Measurements from ENCODE around the gene RBMS3.
"Not testable (repeated sequence)": the region's sequence is repeated elsewhere in the genome, so short reads cannot be mapped to it uniquely, and the experiment has no call there.

RBMS3 gene

DNA sequence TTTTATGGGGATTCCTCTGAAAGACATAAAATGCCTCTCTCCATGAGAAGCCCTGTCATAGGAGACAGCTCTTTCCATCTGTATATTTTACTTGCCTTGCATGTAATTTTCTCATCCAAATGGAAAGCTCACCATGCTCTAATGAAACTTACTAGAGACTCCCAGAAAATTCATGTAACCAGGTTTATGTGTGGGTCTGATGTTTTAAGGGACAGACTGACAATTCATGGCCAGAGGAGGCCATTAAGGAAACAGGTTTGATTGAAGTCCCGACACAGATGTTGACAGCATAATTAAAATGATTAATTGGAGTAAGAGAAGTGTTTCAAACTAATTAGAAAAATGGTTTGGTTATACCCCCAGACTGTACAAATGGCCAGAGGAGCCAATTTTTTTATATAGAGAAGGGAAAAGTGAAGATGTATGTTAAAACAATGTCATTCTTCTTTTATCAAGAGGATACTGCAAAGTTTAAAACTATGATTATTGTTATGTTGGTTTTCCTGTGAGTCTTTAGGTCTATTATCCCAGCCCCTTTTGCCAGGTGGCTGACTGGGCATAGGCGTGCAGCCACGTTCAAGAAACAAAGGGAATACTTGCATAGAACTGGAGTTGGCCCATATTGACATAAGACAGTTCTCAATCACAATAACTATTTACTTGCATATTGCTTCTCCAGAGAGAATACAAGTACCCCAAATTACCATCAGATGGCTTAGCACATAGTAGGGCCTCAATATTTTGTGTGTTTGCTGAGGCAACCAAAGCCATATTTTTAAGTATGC, 64.8 kb downstream of the RBMS3 start:
- DNase-seq: no peak

DNA sequence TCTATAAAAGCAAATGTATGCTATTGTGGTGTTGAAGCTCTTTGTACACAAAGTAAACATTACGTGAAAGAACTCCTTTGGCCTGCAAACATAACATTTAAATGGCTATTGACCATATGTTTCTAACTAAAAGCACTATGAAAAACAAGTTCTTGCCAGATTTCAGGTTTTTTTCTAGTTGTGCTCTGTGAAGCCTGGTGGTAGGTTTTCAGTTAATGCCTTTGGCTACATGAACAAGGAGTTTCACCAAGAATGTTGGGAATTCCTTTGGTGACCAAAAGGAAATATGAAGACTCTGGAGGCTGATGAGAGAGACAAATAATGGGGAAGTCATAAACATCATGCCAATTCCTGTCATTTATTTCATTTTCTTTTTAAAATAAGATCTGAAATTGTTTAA, 66.0 kb downstream of the RBMS3 start:
- DNase-seq: no peak

DNA sequence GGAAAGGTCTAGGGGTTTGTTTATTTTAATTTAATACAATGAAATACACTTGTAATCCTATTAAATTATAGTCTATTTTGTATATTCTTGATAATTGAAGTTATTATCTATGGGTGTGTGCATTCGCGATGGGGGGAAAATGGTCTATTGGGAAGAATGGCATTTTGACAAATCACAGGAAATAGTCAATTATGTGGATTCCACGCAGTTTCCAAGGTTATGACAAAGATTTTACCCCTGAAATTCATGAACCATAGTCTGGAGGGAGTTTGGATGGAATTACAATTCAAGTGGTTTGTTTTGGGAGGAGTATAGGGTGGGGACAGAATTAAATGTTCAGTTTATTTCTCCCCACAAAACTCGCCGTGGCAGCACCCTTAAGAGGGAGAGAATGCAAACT, 66.5 kb downstream of the RBMS3 start:
- DNase-seq: no peak

DNA sequence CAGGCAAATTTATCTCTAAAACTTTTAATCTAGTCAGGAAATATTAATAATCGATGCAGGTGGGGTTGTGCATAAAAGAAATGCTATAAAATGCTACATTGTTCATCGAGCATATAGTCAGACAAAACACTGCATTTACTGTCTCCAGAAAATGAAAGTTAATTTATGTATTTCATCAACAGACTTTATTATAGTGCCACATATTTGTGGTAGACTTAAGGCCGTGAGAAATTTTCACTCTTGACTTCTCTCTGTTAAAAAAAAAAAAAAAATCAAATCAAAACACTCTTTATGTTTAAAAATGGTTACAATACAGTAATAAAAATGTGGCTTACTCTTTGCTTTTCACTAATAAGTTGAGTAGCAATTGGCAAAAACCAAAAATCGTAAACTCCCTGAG, 67.4 kb downstream of the RBMS3 start:
- DNase-seq: no peak

DNA sequence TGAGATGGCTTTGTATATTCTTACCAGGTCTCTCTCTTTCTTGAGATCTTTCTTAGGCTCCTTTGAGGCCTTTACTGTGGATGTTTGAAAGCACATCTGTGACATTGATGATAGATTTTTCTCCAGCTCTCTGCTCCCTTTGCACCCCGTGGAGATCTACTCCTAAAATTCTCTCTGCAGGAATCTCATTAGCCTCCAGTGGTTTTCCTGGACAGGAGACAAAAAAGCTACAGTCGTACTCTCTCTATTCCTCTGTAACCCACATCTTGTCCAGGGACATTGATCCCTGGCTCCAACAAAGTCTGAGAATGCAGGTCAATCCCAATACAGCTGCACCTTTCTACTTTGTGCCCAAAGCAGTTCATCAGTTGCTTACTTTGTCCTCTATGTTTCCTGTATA, 68.2 kb downstream of the RBMS3 start:
- no peak for DNase-seq

DNA sequence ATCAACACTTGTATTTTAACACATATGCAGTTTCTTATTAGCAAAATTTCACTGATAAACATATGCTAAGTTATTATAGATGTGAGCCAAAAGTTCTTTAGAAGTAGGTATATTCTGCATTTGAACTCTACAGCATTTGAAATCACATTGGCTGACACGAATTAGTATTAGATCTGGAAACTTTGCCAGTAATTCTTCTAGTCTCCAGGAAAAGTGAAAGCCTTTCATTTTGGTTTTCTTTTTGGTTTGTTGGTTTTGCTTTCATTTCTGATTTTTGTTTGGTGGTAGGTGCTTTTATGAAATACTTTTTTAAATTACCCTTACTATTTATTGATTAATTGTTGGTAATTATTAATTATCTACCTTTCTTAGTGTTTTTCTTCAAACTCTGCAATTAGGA, 72.9 kb downstream of the RBMS3 start:
- DNase-seq: no peak

DNA sequence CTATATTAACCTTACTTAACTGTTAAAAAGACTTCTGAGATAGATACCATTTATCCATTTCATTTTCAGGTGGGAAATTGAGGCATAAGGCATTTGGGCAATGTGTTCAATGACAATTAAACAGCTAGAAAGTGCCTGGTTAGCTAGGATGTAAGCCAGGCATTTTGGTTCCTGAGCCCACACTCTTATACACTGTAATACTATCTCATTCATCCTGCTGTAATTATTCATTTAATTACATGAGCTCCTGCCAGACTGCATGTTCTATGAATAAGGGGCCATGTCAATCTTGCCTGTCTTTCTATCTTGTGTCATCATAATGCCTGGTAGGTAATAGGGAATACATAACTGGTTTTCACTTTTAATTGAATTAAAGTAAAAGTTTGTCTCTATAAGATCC, 74.0 kb downstream of the RBMS3 start:
- DNase-seq: no peak

DNA sequence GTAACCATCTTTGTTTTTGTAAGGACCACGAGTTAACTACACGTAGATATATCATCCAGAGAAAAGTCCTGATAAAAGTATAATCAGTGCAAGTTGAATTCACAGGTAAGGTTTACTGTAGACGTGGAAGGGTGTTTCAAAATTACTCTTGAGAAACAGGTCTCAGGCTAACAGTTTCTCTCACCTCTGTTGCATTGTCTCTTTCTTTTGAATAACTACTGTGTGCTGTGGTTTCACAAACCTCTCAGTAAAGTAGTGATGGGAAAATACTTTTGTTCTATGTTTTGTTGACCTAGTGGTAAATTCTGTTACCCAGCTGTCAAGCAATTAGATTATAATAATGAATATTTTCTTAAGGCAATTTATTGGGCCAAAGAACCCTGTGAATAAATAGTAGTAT, 75.2 kb downstream of the RBMS3 start:
- no peak for DNase-seq

DNA sequence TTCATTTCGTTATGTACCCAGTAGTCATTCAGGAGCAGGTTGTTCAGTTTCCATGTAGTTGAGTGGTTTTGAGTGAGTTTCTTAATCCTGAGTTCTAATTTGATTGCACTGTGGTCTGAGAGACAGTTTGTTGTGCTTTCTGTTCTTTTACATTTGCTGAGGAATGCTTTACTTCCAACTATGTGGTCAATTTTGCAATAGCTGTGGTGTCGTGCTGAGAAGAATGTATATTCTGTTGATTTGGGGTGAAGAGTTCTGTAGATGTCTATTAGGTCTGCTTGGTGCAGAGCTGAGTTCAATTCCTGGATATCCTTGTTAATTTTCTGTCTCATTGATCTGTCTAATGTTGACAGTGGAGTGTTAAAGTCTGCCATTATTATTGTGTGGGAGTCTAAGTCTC, 79.4 kb downstream of the RBMS3 start:
- DNase-seq: not testable (repeated sequence)

DNA sequence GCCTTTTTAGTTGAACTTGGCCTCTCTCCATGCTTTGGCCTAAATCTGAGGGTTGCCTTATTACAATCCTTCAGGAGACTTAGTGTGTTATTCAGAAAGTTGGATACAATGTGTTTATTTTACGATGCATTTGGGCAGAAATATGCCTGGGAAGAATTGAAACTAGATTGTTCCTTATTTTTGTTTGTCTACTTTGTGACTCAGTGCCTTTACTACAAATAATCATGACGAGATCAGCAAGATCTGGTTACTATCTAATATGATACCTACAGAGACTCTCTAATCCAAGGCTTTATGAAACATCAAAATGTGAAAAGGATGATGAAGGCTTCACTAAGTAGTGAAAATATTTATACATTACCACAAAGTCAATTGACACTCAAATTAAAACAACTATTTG, 82.2 kb downstream of the RBMS3 start:
- DNase-seq: no peak

DNA sequence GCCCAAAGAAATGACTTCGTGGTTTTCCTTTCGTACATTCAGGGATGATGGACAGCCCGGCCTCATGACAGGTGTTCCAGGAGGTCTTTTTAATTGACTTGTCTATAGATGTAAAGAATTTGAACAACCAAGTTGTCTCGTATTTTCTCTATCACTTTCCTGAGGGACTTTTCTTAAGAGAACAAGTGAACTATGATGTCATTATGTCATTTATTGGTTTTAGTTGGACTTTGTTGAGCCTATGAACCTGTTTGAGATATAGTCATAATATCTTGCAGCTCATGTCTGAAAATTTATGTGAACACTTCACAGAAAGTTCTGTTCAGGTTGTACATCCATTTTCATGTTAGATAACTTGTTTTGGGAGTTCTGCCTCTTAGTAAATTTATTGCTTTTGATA, 89.2 kb downstream of the RBMS3 start:
- no peak for DNase-seq

DNA sequence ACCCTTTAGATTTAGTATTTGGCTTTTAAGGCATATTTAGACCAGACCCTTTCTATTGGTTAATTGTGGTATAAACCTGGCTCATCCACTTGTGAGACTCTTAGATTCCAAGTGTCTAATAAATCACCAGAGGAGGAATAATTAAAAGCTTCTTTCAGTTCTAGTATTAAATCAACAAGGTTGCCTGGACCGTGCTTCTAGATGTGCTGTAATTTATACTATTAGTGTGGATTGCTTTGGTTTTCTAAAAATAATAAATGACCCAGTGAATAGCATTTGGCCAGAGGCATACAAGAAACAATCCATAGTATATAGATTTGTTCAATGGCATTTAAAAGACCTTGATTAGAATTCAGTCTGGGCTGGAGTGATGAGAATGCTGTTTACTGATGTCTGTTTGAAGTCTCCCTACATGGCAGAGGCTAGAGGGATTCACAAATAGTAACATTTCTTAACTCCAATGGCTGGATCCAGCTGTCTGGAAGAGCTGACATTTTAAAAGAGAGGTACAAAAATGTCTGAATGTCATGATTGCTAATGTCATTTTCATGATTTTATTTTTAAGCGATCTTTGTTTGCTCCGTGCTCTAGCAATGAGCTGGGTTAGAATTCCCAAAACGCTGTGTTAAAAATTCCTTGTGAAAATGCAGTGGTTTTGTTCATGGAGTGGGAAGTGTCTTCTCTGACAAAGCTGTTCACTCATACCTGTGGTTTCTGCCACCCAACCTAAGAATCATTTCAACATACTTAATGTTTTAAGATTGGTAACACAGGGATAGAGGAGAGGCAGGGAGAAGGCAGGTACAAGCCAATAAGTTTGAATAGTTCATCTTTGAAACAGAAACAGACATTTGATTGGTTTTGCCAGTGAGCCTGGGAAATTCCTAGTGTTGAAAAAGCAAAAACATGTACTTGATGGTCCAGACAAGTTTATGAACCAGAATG, 89.9 kb downstream of the RBMS3 start:
- DNase-seq: no peak

DNA sequence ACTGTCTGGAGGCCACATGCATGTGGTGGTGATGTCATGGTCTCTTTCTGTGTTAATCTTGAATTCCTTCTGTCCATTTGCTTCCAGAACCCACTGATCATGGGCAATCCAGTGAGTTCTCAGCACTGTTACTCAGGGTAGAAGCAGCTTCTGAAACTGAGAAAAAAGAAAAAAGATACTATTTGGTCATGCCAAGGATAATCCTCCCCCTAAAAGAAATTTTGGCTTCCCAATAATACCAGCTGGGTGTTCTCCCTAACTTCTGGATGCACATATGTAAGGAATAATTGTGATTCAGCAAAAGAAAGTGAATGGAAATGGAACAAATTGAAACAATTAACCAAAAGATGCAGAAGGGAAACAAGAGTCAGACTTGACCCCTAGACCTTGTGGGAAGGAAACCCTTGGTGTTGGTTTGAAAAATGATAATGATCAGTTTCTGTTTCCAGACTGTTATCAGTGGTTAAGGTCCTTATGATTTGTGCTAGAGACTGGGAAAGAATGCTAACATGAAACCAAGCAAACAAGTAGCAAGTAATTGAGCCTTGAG, 92.3 kb downstream of the RBMS3 start:
- no peak for DNase-seq

DNA sequence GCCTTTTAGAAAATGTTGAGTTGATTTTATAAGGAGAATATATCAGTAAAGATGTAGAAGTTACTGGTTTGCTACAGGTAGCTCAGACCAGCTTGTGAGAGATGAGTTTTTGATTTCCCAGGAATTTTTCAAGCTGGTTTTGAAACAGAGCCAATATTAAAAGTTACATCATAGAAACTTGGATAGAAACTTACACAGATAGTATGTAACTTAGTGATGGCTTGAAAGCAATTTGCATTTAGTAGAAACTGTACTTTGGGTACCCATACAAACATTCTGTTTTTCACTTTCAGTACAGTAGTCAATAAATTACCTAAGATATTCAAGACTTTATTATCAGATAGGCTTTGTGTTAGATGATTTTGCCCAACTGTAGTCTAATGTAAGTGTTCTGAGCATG, 93.4 kb downstream of the RBMS3 start:
- no peak for DNase-seq

DNA sequence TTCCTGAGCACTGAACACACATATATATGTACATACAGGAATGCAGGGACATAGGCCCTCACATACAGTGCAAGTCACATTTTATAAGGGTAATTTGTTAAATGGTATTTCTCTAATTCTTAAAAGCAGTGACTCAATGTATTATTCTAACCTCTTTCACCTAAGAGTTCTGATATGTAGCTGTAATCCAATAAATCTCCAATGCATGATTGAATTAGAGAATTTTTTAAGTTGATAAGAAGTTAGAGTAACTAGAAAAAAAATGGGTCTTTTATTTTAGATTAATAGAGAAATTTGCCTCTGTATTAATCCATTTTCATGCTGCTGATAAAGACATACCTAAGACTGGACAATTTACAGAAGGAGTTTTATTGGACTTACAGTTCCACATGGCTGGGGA, 98.2 kb downstream of the RBMS3 start:
- DNase-seq: no peak

DNA sequence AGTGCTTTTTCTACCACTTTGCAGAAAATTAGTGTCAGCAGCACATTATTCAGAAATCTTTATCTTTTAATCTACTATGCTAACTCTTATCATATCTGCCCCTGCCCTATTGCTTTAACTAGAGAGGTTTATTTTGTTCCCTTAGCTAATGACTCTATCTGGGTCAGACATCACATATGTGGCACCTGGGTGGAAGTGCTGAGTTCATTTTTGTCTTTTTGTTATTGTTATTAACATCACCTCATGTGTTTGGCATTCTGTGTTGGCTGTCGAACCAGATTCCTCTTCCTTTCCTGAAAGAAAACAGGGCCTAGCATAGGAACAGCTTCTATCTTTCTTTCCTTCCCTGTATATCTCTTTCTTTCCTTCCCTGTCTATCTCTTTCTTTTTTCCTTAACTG, 100.7 kb downstream of the RBMS3 start:
- no peak for DNase-seq

DNA sequence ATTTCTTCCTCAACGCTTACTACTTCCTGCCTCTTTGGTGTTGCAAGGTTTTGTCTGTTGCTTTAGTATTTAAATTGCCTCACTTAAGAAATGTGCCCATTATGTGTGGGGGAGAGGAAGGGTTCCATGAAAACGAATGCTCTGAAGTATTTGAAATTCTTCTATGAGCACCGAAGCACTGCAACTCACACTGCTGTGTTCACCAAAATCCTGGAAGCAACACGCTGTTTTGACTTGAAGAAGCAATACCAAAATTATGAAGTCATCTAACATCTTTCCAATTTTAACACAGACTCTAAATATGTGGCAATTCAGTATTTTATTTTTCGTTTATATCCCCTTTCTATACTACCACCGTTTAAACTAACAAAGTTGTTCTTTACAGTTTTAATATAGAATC, 101.5 kb downstream of the RBMS3 start:
- no peak for DNase-seq

DNA sequence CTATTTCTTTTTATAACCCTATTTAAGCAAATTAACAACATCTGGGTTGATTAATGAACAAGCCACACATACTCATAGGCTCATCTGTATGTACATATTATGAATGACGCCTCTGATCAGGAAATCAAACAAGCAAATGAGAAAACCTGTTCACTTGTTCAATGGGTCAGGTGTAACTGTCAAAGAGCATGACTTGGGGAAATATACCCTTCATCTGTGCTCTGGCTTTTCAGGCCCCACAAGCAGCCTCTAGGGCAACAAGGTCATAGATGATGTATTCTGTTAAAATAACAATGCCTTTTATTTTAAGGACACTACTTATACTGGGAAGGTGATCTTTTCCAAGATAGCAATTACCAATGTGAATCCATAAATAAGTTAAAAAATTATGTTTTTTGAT, 102.0 kb downstream of the RBMS3 start:
- DNase-seq: no peak

DNA sequence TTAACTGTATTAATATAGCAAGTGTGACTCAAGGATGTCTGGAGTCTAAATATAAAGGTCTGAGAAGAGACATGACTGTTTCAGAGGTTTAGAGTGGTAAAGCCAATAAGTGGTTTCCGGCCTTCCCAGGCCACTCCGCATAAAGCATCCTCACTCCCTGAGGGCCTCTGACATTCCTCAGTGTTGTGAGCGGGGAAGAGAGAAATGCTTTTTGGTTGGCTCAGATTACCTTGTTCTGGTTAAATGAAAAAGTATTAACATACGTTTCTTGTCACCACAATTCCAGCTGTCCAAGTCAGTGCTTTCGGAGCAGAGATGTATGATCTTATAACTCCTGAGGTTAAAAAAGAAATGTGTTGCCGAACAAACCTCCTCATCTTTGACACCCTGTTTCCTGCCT, 103.8 kb downstream of the RBMS3 start:
- no peak for DNase-seq

DNA sequence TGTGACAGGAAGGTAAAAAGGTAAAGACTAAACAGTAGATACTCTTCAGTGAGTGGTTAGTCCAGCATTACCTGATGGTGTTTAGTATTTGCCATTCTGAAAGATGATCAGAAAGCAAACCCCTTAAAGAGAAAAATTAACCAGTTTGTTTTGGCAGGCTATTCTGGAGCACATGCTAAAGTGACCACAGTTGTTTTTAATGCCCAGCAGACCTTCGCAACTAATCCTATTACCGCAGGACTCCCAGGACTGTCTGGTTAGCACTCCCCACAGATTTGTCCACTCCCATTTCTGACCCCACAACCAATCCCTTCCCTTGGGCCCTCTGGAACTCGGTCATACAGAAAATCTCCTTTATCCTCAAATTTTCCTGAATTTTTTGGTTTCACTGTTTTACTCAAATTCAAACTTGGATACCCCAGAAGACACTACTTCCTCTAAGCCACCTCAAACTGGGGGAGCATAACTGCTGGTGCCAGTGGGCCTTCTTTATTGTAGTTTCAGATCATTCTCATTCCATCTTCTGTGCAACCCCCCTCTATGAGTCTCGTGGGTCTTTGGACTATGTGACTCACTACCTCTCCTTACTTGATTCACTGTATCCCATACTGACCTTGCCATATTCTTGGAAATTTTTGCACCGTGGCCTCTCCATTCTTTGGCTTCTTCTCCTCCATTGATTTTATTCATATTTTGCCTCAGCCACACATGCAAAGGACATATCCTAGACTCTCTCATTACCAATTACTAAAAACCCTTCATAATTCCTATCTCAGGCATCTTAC, 104.4 kb downstream of the RBMS3 start:
- DNase-seq: no peak

DNA sequence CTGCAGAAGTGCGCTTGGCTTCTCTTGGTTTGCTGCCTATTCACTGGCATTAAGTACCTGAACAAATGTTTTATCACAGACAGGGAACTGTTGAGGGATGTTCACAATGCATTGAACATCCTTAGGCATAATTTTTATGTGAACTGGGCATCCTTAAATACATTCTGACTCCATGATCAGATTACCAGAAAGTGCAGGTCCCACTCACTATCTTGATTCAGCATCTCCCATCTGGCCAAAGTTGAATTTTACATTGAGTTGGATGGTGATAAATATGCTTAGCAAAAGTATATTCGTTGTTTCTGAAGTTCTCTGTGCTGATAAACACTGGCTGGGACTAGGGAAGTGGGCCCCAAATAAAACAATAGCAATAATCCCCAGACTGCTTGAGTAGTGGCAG, 108.5 kb downstream of the RBMS3 start:
- DNase-seq: no peak

DNA sequence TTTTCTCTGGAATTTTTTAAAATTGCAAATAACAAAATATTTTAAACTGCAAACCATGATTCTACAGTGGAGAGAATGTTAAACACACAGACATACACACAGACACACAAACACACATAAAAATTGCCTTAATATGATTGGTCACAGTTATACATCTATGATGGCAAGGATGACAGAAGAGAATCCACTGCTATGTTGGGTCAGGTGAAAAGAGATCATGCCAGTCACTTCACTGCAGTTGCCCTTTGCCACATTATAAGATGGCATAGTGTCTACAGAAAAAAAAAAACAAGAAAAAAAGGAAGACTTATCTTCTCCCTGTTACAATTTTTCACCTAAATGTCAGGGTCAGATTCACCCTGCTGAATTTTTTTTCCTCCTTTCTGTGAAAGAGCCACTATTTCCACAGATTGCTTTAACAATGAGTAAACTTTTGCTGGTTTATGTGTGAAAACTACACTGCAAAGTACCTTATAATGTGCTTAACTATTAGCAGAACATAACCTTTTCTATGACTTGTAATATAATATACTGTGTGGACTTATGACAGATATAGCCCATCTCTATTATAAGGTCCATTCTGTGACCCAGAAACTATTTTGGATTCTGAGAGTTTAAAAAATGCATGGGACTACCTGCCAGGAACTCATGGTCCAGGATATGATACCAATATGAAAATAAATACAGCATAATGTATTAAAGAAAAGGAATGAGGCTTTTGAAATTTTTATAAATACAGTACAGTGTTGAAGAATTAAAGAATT, 111.9 kb downstream of the RBMS3 start:
- DNase-seq: no peak
